ENCODE results near the gene RUNX2.

The RUNX2 gene

DNA sequence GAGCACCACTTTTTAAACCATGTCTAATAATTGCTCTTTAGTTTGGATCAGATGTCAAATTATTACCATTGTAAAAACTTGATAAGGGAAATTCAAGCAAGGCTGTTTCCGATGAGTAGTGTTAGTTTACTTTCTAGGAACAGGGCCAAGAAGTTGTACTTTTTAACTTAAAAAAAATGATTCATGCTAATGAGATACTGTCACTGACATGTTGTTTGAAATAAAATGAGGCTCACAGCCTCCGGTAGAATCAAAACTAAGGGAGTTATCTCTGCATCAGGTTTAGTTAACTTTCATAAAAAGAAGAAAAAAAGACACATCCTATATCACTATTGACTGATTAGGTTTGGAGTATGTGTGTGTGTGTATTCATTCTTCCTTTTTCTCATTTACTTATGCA lies 104.8 kb downstream of the RUNX2 start:
- DNase-seq (ENCODE audit: low read depth in 2 of 2, low spot score in 1 of 2) = no peak

DNA sequence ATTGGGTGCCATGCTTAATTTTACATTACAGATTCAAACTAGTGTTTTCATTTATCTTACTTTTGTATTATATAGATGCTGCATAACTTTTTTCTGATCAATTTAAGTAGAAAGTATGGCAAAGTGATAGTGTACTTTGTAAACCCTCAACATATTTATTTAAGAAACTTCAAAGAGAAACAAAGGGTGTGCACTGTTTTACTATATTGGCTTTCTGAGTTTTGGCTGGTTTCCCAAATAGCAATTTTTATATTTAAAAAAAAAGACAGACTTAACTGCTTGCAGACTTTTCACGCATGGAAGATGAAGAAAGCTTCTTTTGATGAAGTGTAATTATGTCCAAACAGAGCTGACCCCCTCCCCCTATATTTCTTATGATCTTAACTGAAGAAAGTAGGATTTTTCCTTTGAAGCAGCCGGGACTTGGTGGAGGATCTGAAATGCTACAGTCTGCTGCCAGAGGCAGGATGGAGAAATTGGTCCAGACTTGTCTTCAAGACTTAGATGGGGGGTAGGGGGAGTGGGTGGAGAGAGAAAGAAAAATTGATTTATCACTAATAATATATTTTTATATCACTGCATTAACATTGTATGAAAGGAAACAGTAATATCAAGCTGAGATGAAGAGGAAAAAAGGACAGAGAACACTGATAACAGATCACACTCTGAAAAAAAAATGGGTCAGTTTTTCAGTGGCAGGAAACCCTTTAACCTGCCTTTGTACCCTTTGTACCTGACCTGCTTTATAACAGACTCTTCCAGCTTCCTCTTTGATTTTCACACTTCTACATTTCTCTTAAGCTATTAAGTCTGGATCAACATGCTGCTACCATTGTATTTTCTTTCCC lies 105.6 kb downstream of the RUNX2 start:
- DNase-seq (ENCODE audit: low read depth in 2 of 2, low spot score in 1 of 2) = no peak

DNA sequence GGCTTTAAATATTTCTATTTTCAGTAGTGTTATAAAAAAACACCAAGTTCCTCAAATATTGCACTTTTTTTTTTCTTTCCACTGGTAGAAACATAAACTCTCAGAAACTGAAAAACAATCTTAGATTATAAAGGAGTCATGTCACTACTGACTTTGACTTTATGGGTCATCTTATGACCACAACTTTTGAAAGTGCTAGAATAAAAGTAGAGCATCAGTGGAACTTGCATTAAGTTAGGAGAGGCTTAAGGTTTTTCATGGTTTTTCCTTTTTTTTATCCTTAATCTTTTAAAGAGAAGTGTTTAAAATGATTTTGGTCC lies 106.2 kb downstream of the RUNX2 start:
- DNase-seq (ENCODE audit: low read depth in 2 of 2, low spot score in 1 of 2) = no peak

DNA sequence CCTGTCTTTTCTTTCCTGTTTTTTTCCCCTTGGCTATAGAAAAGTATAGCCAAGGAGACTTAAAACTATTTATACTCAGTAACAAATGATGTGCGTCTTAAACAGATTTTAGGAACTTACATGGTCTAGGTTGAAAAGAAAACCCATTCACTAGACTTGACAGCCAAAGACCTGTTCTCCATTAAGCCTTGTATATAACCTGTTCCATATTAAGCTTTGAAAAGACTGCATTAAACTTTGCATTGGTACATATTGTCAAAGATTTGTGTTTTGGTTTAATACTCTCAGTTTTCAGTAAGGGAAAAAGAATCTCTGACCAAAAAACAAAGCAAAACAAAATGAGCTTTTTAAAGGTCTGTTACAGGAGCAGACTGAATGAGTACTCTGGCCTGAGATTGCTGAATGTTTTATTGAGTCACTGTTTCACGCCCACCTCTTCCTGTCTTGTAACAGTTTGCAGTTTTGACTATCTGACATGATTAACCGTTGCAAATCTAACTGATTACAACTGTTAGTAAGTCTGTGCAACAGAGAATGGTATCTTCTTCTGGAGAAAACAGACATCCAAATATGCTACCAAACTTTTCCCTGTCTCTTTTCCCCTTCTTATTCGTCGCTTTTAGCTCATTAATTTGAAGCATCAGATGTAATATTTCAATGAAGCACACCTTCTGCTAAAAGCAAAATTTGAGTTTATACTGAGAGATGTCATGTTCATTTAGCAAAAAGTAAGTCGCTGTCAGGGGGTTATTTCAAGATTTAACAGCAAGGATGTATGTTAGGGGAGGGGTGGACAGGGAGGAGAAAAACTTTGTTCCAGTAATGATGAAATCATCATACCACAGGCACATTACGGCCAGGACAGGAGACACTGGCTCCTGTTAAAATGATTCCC lies 108.7 kb downstream of the RUNX2 start:
- DNase-seq (ENCODE audit: low read depth in 2 of 2, low spot score in 1 of 2) = no peak

DNA sequence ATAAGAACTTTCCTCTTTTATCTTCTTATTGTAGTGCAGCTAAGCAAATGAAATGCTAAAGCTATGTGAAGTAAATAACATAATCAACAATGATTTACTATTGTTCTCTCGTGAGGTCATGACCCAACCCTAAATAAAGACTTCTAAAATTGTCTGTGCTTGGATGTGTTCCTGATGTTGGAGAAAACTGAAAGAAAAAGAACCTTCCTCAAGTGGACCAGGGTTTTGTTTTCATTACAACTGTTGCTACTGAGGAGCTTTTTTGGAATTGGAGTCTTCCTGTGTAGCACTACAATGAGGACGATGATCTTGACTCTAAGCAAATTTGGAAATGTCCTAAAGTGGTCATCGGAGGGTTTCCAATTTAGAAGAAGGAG lies 109.3 kb downstream of the RUNX2 start:
- DNase-seq (ENCODE audit: low read depth in 2 of 2, low spot score in 1 of 2) = no peak

DNA sequence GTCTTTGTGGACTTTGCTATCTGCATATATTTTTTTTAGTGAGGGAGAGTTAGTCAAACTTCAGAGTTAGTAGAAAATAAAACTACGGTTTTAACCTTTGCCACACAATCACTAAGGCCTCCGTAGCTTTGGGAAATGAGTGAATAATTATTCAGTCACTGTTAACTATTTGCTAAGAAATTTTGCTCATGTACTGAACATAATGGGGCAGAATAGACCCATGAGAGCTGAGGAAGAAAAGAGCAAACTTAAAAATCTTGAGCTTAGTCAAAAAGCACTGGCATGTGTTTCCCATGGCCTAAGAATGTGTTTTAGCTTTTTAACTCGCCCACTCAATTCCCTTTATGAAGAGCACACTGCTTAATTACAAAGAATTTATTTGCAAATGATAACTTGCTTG lies 110.0 kb downstream of the RUNX2 start:
- DNase-seq (ENCODE audit: low read depth in 2 of 2, low spot score in 1 of 2) = no peak

DNA sequence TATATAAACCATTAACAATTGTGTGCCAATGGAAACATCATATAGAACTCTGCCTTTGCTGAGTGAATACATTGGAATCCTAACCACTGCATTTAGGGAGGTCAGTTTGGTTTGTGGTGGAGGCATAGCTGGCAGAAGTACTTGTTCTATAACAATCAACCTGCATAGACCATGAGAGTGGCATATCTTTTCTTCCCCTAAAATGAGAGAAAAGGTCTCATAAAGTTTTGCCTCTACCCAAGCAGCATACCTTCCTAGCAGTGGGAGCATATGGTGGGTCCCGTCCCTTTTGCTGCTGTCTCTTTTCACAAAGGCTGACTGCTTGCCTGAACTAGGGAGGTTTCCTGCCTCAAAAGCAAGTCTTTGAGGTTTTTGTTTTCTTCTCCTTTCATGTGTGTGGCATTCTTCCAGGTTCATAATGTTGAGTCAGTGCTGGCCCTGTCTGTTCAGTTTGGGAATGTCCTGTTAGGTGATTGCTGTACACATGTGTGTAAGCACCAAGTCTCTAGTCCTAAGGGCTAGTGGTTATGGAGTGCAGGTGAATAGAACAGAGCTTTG lies 110.8 kb downstream of the RUNX2 start:
- no peak for DNase-seq (ENCODE audit: low read depth in 2 of 2, low spot score in 1 of 2)

DNA sequence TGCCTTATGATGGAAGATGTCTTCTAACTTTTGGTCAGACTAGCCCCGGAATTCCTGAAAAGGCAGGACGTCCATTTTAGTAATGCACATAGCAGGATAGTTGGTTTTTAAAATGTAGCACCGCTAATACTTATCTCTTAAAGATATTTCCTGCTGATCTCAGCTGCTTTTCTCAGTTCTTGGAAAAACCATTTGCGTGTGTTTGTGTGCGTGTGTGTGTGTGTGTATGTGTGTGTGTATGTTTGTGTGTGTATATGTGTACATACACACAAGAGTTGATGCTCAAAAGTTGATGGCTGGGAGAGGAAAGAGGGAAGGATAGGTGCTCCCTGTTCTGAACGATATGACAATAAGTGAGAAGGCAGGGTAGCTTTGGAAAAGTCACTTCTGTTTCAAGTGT lies 111.3 kb downstream of the RUNX2 start:
- no peak for DNase-seq (ENCODE audit: low read depth in 2 of 2, low spot score in 1 of 2)

DNA sequence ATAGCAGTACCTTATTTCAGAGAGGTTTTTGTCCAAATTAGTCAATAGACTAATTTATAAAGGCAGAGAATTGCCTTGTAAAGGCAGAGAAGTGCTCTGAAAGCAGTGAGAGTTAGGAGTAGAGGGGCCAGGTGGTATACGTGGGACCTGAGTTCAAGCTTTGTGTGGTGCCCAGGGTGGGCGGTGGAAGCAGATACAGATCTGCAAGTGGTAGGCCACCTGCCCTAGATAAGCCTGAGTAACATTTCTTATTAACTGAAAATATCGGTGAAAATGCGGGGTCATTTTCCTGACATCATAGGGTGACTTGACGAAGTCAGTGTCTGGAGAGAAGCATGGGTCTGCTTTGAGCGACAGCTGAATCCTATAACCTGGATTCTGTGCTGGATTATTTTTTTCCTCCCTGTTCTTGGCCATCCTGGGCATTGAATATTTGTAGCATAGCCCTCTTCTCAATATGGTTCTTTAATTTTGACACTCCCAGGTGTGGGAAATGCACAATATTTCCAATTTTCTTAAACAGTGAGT lies 111.8 kb downstream of the RUNX2 start:
- DNase-seq (ENCODE audit: low read depth in 2 of 2, low spot score in 1 of 2) = no peak

DNA sequence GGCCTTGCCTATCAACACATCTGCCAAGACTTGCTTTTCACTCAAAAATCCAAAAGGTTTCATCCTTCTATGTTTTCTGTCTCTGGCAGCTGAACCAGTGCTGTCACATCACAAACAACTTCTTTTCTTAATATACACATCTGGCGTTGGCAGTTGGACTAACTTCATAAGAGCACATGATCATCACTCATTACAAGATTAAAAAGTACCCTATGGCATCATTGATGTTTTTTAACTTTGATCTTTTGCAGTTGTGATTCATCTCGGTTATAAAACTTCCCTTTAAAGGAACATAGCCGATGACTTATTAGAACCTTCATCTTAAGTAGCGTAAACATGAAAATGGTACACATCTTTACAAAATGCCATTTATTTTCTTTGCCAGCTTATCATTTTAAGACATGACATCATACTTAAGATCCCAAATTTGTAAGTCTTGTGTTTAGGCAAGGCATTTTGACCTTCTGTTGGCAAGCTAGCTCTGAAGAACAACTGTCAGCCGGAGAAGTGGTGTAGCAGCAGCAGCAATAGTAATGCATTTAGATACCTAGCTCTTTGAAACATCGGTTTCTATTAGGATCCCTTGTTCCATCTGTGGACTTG lies 113.8 kb downstream of the RUNX2 start:
- DNase-seq (ENCODE audit: low read depth in 2 of 2, low spot score in 1 of 2) = no peak

DNA sequence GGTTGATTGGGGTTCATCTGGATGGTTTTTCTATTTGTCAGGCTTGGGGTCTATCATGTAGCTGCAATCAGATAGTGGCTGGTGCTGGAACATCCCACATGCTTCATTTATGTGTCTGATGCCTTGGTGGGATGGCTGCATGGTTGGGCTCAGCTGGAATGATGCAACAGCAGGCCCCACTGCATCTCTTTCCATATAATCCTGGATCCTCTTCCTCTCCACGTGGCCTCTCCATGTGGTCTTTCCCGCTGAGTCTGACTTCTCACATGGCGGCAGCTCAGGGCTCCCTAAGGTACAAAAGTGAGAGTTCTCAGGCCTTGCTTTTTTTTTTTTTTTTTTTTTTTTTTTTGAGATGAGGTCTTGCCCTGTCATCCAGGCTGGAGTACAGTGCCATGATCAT lies 114.6 kb downstream of the RUNX2 start:
- no peak for DNase-seq (ENCODE audit: low read depth in 2 of 2, low spot score in 1 of 2)

DNA sequence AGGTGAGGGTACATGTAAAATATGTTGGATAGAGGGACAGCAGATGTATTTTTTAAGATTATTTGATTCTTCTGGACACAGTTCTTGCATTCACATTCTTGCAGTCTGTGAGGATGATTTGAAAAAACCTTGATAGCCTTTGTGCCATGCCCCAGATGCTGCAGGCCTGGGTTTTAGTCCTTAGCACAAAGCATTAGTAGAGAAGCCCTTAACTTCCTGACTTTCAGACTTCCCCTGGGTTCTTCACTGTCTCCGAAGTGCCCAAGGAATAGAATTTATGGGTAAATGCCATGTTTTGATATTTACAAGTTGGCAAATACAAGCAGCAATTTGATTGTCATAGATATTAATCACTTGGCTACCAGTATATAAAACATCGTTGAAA lies 117.2 kb downstream of the RUNX2 start:
- DNase-seq (ENCODE audit: low read depth in 2 of 2, low spot score in 1 of 2) = no peak

DNA sequence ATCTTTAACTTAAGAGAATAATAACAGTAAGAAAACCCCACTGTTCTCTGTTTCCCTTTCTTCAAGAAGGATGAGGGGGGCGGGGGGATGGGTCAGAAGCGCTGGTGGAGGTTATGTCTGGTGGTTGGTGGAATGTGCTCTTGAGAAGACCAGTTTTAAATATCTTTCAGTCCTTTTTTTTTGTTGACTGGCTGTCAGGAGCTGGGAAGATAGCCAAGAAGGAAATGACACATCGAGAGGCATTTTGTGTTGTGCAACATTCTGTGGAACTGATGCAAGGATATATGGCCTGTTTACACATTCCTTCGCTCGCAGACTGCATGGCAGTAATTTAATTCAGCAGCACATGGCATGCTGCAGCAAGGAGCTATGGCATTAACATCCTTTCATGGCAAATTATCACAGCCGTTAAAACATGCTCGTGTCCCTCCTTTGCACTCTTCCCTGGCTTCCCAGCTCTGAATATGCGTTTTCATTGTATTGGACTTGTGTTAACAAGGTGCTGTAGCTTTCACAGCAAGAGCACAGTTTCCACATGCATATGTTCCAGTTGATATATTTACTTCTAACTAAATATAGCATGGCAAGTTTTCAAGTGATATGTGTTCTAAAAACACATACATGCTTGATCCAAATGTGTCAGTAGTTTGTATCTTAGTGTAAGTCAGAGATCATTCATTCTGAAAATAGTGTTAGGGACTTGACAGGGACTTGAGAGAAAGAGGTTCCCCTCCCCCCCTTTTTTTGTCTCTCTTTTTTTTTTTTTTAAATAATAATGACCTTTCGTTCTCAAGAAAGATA lies 117.8 kb downstream of the RUNX2 start:
- DNase-seq (ENCODE audit: low read depth in 2 of 2, low spot score in 1 of 2) = no peak

DNA sequence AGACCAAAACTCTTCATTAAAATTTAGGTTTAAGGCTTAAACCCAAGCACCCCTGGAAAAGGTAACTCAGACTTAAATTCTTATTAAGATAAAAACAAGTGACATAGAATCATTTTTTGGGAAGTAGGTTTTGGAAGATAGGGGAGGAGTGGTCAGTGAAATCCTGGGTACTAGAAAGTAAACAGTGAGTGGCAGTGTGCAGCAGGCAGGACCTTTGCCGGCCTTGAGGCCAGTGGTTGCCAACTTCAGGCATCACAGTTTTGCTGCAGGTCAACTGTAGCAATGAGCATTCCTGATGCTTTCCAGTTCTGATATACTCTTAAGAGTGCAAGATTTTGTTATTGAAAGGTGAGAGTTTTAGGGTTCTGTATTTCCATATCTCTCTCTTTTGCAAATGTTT lies 118.9 kb downstream of the RUNX2 start:
- DNase-seq (ENCODE audit: low read depth in 2 of 2, low spot score in 1 of 2) = no peak

DNA sequence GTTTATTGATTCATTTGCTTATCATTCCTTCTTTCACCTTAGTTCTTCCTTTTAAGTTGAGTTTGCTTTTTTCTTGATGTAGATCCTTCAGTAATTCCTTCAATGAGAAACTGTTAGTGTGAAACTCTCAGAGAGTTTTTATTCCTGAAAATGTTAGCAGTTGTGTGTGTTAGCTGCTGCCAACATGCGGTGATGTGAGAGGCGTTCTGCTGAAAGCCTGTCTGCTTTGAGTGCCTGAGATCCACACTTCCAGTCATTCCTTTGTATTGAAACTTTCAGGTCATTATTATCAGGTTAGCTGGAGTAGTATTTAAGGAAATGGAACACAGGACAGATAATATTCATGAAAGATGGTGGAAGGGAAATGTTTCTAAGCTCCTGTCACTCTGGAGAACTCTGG lies 119.6 kb downstream of the RUNX2 start:
- DNase-seq (ENCODE audit: low read depth in 2 of 2, low spot score in 1 of 2) = no peak

DNA sequence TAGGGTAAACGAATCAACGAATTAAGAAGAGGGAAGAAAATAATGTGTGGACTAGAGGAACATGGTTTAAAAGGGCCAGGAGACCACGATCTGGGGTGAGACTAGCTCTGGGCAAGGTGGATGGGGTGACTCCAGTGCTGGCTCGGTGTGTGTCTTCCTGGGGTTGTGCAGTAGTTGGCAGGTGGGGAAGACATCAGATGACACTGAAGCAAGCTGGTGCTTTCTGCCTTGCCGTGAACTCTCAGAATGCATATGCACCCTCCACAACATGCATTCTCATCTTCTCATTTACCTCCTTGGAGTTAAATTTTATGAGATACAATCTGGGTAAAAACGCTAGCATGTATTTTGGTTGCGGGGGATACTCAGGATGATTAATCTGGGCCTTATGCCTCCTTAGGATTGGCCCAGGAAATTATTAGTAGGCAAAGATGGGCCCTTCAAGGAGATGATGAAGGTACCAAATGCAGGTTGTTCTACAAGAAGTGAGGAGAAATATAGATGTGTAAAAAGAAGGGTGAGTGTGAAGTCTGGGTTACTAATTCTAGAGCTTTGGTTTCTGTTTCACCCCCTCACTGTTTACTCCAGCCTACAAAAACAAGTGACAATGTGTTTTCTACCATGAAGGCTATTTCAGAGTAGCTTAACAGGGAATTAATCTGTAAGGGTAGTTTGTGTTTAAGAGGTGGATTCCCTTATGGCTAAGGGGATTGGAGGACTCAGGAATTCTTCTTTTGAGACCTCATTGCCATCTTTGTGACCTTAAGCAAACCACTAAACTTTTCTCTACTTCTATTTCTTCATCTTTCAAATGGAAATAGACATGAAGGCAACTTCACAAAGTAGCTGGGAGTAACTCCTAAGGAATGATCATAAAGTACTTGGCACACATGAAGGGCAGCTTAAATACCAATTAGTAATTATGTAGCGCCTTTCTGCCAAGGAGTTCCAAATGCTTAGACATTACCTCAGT lies 120.6 kb downstream of the RUNX2 start:
- no peak for DNase-seq (ENCODE audit: low read depth in 2 of 2, low spot score in 1 of 2)

DNA sequence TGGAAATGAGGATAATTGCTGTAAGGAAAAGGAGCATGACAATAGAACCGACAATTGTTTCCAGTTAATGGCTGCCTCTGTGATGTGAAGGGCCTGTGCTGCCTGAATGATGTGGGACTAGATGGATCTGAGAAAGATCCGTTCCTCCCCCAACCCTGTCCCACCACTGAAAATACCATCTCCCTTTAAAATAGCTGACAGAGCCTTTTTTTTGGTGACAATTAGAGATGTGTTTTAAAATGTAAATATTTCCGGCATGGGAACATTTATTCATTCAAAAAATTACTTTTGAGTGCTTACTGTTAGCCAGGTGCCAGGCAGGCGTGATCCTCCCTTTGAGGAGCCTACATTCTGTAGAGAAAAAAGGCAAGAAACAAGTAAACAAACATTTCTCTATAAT lies 122.0 kb downstream of the RUNX2 start:
- no peak for DNase-seq (ENCODE audit: low read depth in 2 of 2, low spot score in 1 of 2)

DNA sequence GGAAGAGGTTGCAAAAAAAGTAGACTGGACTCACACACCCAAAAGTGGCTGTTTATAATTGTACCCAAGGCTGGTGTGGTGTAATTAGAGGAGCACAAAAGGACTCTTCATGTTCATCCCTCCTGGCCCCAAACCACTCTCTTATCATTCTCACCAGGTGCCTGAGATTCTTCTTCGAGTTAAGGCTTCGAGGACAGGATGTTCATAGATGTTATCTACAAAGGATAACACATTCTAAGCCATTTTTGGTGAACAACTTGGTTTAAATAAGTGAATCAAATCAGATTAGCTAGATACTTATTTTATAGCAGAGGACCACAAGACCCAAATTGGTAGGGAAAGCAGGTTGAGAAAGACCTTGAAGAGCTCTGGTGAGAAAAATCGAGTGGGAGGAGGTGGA lies 122.7 kb downstream of the RUNX2 start:
- DNase-seq (ENCODE audit: low read depth in 2 of 2, low spot score in 1 of 2) = no peak

DNA sequence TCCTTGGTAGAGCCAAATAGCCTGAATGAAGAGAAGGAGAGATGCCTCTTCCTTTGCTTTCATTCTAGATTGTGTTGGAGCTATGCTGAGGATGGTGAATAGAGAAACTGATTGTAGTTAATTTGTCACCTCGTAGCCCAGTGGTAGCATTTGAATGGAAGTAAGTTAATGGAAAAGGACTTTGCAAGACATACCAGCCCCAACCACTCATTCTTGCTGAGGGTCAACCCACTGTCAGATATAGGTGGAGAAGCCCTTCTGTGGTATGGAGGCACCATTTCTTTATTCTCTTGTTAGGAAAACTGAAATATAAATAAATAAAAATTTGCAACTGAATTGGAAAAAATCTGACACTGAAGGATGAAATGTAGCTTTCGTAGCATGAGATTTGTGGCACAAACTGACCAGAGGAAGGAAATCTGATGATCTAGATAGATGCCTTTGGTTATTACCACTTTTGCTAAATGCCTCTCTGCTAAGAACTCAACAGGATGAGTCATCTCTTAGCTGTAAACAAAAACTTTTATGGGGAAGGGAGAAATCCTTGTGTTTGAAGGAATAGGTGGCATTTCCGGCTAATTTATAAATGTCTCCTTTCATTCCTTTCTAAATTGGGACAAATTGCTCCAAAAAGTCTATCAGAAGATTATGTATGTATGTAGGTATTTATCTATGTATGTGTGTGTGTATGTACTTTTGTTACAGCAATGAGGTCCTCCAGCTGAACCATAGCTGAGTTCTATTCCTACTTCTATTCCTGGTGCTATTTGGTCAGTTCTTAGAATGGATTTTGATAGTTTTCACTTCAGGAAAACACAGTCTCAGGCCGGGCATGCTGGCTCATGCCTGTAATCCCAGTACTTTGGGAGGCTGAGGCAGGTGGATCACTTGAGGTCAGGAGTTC lies 126.1 kb downstream of the RUNX2 start:
- no peak for DNase-seq (ENCODE audit: low read depth in 2 of 2, low spot score in 1 of 2)

Measured in stimulated activated CD8-positive, alpha-beta memory T cell treated with anti-CD3 and anti-CD28 coated beads, Interleukin-4, amount 100 ng/mL, for 4 hours (primary cell).